Naive B cell (primary cell): ENCODE results near the gene BCL2L1. TPM values are rescaled to one million over a fixed set of nuclear protein-coding genes. Genes with fewer than 3 reads are reported as not detected.
A peak's percentile ranks its signal among the peaks of the same experiment; 100 is the strongest.

Experiments
- ATAC-seq, 2 donors: fragments of 150-1000 bp; cut with Tn5 transposase; 2 replicates each; pipeline ENCODE4 v1.10.0; 2021; ENCODE audit warnings: low read depth in 2 of 2, mild to moderate bottlenecking in 2 of 2, moderate library complexity in 2 of 2
- DNase-seq: peaks from one replicate; pipeline ENCODE4 v3.0.0; 2022
- H3K27ac Mint-ChIP-seq, 6 donors: one replicate each; pipeline ENCODE4 v1.8.0; 2020 to 2022; ENCODE audit warnings: mild to moderate bottlenecking in 6 of 6, mixed read lengths in 6 of 6, moderate library complexity in 5 of 6, inconsistent platforms in 2 of 6
- H3K27me3 Mint-ChIP-seq, 3 donors: one replicate each; pipeline ENCODE4 v1.8.0; 2021 to 2022; ENCODE audit warnings: mixed read lengths in 3 of 3, mild to moderate bottlenecking in 1 of 3
- H3K36me3 Mint-ChIP-seq, 2 donors: one replicate each; pipeline ENCODE4 v1.8.0; 2020 to 2022; ENCODE audit warnings: mixed read lengths in 2 of 2, inconsistent platforms in 1 of 2, mild to moderate bottlenecking in 1 of 2
- H3K4me1 Mint-ChIP-seq, 3 donors: one replicate each; pipeline ENCODE4 v1.8.0; 2020 to 2022; ENCODE audit warnings: mixed read lengths in 3 of 3, inconsistent platforms in 1 of 3, mild to moderate bottlenecking in 1 of 3, moderate library complexity in 1 of 3
- H3K4me3 Mint-ChIP-seq, 8 donors: one replicate each; pipeline ENCODE4 v1.8.0; 2020 to 2022; ENCODE audit warnings: mild to moderate bottlenecking in 8 of 8, mixed read lengths in 8 of 8, moderate library complexity in 8 of 8, inconsistent platforms in 2 of 8
- H3K9me3 Mint-ChIP-seq, 7 donors: one replicate each; pipeline ENCODE4 v1.8.0; 2020 to 2022; ENCODE audit warnings: mixed read lengths in 7 of 7, mild to moderate bottlenecking in 5 of 7, inconsistent platforms in 2 of 7, moderate library complexity in 1 of 7
- polyA plus RNA-seq, 6 donors: library from polyadenylated mRNA; unstranded; fragments of 300-500 nt; fragmentation: Illumina TruSeq; gene quantifications; one replicate each; pipeline ENCODE4 v1.2.3, GENCODE V29; 2021; ENCODE audit warnings: low read depth in 6 of 6

BCL2L1 gene
- polyA plus RNA-seq, 6 donors from 2014 or later, result 6.2 to 13.0 (median 8.9) TPM

GRCh38 chr20:31710423-31711108 lies 12.1 kb downstream of the BCL2L1 start:
- peaks cover 4 to 15% of the 10 kb centered on the region in 2 donors for H3K36me3 Mint-ChIP-seq
- DNase-seq (no peak), ATAC-seq (no peak)
- H3K9me3 Mint-ChIP-seq, result no peaks in the 10 kb centered on the region
- H3K27ac Mint-ChIP-seq, result peak overlapping the region in 1 of 6 donors; percentile 60
- H3K4me3 Mint-ChIP-seq, result no peak overlapping the region
- H3K4me1 Mint-ChIP-seq, result peaks cover 32 to 59% (median 35%) of the 10 kb centered on the region in 3 donors
- no peaks in the 10 kb centered on the region for H3K27me3 Mint-ChIP-seq

GRCh38 chr20:31709939-31710338 lies 12.7 kb downstream of the BCL2L1 start:
- Mint-ChIP-seq H3K27me3 (no peaks in the 10 kb centered on the region), H3K36me3 (peaks cover 4 to 8% of the 10 kb centered on the region in 2 donors), H3K4me1 (peaks cover 28 to 55% (median 35%) of the 10 kb centered on the region in 3 donors), H3K4me3 (no peak overlapping the region), H3K27ac (peak overlapping the region in 1 of 6 donors; percentile 38), H3K9me3 (no peaks in the 10 kb centered on the region)
- ATAC-seq (no peak), DNase-seq (no peak)

DNA sequence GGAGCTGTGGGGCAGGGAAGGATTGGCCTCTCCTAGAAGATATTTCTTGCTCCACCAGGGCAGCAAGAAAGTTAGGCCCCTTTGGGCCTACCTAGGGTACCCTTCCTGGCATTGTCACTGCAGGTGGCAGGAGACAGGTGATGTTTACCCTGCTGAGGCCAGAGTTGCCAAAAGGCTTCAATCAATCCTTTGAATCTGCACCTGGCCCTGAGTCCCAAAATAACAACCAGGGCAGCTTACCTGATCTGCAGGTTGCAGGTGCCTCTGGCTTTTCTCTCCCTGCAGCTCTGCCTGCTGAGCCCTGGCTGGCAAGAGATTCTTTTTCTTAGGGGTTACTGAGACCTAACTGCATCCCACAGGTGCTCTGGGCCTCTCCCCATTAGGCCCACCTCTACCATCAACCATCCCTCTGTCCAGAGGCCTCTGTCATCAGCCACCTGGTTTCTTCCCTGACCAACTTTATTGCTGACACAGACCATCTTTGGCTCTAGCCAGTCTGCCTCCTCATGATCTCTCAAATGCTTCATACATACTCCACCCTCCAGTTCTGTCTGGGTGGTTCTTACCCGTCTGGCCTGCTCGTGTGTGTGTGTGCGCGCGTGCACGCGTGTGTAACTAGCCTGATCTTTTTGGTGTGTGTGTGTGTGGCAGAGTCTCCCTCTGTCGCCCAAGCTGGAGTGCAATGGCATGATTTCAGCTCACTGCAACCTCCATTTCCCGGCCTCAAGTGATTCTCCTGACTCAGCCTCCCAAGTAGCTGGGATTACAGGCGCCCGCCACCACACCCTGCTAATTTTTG lies 13.7 kb downstream of the BCL2L1 start:
- no peaks in the 10 kb centered on the region for H3K9me3 Mint-ChIP-seq
- ATAC-seq (no peak), DNase-seq (no peak)
- H3K27ac Mint-ChIP-seq, result peak overlapping the region in 4 of 6 donors; percentile 4 to 87 (median 64)
- peaks cover 4 to 8% of the 10 kb centered on the region in 2 donors for H3K36me3 Mint-ChIP-seq
- no peaks in the 10 kb centered on the region for H3K27me3 Mint-ChIP-seq
- no peak overlapping the region for H3K4me3 Mint-ChIP-seq
- peaks cover 28 to 50% (median 35%) of the 10 kb centered on the region in 3 donors for H3K4me1 Mint-ChIP-seq

- Mint-ChIP-seq H3K4me1 (peaks cover 26 to 46% (median 35%) of the 10 kb centered on the region in 3 donors), H3K4me3 (no peak overlapping the region), H3K27ac (peak overlapping the region in 1 of 6 donors; percentile 87), H3K36me3 (peaks cover 4 to 6% of the 10 kb centered on the region in 2 donors), H3K9me3 (no peaks in the 10 kb centered on the region), H3K27me3 (no peaks in the 10 kb centered on the region)
- DNase-seq (no peak), ATAC-seq (no peak)
These were observed 14.5 kb downstream of the BCL2L1 start for GRCh38 chr20:31707994-31708735.

DNA sequence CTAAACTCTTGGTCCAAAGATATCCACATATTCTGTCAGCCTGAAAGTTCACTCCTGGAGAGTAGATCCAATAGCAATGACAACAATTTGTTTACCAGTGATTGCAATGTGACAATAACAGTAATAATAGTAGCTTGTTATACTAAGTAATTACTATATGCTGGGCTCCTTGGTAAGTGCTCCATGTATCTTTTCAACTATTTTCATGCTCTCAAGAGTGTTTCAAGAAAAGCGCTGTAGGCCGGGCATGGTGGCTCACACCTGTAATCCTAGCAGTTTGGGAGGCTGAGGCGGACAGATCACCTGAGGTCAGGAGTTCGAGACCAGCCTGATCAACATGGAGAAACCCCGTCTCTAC lies 15.4 kb downstream of the BCL2L1 start:
- DNase-seq, result no peak
- Mint-ChIP-seq H3K9me3 (no peaks in the 10 kb centered on the region), H3K27me3 (no peaks in the 10 kb centered on the region), H3K27ac (no peak overlapping the region), H3K36me3 (peaks cover under 1 to 4% of the 10 kb centered on the region in 2 donors), H3K4me1 (peaks cover 19 to 38% (median 29%) of the 10 kb centered on the region in 3 donors), H3K4me3 (no peak overlapping the region)
- ATAC-seq, result no peak

GRCh38 chr20:31706607-31707257 lies 15.9 kb downstream of the BCL2L1 start:
- no peak for ATAC-seq
- Mint-ChIP-seq H3K4me3 (no peak overlapping the region), H3K27me3 (no peaks in the 10 kb centered on the region), H3K4me1 (peaks cover 24 to 43% (median 31%) of the 10 kb centered on the region in 3 donors), H3K9me3 (no peaks in the 10 kb centered on the region), H3K36me3 (peaks cover 6 to 8% of the 10 kb centered on the region in 2 donors), H3K27ac (peak overlapping the region in 1 of 6 donors; percentile 82)
- no peak for DNase-seq

DNA sequence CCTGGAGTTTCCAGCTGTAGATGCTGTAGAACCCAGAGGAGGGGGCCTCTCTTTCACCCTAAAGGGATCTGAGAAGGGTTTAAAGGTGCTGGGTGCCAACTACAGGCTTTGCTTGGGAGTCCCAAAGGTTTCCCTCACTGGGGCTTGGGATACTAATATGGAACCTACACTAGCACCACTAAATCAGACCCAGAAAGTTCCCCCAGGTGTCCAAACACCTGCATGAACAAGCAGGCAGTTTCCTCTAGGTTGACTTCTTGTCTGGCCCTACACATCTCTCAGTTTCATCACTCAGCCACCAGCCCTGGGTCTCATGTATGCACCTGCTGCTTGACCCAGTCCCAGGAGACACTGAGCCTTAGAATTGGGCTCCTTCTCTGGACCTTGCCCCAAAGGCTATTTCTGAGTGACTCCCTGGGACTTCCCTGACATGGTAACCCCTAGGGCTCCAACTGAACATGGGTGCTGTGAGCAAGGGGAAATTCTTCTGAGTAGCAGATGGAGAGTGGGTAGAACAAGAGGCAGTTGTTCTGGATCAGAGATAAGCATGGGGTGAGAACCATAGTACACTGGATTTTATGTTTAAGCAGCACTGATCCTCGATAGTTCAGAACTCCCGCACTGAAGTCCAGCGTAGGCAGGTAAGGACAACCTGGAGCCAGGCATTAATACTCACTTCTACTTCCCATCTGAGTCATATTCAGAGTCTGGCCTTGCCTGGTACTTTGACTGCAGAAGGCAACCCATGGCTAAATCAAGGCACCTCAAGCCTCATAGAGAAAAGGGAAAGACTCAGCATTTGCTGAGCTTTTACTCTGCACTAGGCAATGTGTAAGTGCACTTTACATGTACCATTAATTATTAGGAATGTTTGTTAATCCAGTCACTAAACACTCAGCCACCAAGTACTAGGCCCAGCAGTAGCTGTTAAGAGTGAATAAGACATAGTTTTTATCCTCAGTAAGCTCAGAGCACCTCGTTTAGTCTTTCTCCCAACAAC lies 16.8 kb downstream of the BCL2L1 start:
- Mint-ChIP-seq H3K9me3 (no peaks in the 10 kb centered on the region), H3K4me3 (no peak overlapping the region), H3K4me1 (peaks cover 22 to 43% (median 29%) of the 10 kb centered on the region in 3 donors)

DNA sequence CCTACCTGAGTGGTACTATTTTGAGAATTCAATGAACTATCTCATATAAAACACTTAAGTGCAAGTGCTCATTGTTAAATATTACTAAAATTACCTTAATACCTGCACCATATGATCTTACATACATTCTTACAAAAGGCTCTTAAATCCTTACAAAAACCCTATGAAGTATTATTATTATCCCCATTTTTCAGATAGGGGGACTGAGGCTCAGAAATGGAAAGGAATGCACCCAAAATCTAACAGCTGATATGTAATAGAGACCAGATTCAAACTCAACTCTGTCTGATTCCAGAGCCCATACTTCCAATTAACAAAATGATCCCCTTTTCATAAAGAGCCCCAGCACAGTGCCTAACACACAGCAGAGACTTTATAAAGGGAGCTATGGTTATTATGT lies 17.5 kb downstream of the BCL2L1 start:
- DNase-seq, result no peak
- peaks cover 25 to 47% (median 29%) of the 10 kb centered on the region in 3 donors for H3K4me1 Mint-ChIP-seq
- no peak for ATAC-seq
- peaks cover 8% of the 10 kb centered on the region in 2 donors for H3K36me3 Mint-ChIP-seq
- no peaks in the 10 kb centered on the region for H3K27me3 Mint-ChIP-seq
- no peak overlapping the region for H3K27ac Mint-ChIP-seq
- no peak overlapping the region for H3K4me3 Mint-ChIP-seq
- peaks cover 0 to 1% (median 0%) of the 10 kb centered on the region in 7 donors for H3K9me3 Mint-ChIP-seq

More for the DNA sequence above, 16.8 kb downstream of the BCL2L1 start:
- Mint-ChIP-seq H3K27ac (peak overlapping the region in 4 of 6 donors; percentile 1 to 72 (median 62)), H3K27me3 (no peaks in the 10 kb centered on the region), H3K36me3 (peaks cover 8% of the 10 kb centered on the region in 2 donors)
- no peak for ATAC-seq
- DNase-seq, result no peak

DNA sequence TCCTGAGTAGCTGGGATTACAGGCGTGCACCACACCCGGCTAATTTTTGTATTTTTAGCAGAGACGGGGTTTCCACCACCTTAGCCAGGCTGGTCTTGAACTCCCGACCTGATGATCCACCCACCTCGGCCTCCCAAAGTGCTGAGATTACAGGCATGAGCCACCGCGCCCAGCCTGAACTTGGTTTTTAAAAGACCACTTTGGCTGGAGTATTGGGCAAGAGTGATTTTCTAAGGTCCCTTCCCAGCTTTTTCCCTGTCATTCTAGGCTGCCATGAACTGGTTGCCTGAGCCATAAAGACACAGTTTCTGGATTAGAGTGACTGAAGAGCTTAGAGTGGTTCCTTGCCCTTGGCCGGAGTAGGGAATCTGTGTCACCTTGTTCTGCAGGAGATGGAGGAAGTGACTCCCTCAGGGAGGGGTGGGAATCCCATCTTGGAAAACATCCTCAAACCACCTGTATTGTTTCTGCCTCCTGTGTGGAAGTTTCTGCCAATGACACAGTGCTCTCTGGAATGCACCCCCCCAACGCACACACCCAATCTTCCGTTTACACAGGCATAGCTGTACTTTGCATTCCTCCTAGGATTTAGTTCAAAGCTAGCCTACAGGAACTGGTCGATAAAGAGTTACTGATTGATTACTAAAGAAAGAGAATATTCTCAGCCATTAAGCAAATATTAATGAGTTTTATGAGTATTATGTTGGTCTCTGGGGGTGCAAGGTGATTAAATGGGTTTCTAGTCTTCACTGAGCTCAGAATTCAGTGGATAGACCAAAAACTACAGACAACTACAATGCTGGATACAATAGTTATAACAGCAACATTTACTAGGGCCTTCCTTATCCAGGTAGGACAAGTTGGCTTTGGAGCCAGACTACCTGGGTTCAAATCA lies 18.2 kb downstream of the BCL2L1 start:
- no peak overlapping the region for H3K27ac Mint-ChIP-seq
- peaks cover 32 to 50% (median 32%) of the 10 kb centered on the region in 3 donors for H3K4me1 Mint-ChIP-seq
- ATAC-seq (no peak), DNase-seq (no peak)
- peaks cover 0 to 1% (median 0%) of the 10 kb centered on the region in 7 donors for H3K9me3 Mint-ChIP-seq
- H3K36me3 Mint-ChIP-seq, result peaks cover 8% of the 10 kb centered on the region in 2 donors
- H3K4me3 Mint-ChIP-seq, result no peak overlapping the region
- H3K27me3 Mint-ChIP-seq, result no peaks in the 10 kb centered on the region

GRCh38 chr20:31701591-31701990 lies 21.1 kb downstream of the BCL2L1 start:
- H3K4me1 Mint-ChIP-seq, result peaks cover 30 to 42% (median 32%) of the 10 kb centered on the region in 3 donors
- H3K36me3 Mint-ChIP-seq, result peaks cover 4 to 8% of the 10 kb centered on the region in 2 donors
- ATAC-seq, result no peak
- peak overlapping the region in 2 of 6 donors; percentile 59 to 94 for H3K27ac Mint-ChIP-seq
- peaks cover 0 to 1% (median 0%) of the 10 kb centered on the region in 7 donors for H3K9me3 Mint-ChIP-seq
- no peaks in the 10 kb centered on the region for H3K27me3 Mint-ChIP-seq
- no peak for DNase-seq
- H3K4me3 Mint-ChIP-seq, result no peak overlapping the region

- peaks cover 4 to 8% of the 10 kb centered on the region in 2 donors for H3K36me3 Mint-ChIP-seq
- peaks cover 0 to 1% (median 0%) of the 10 kb centered on the region in 7 donors for H3K9me3 Mint-ChIP-seq
- DNase-seq, result no peak
- peak overlapping the region in 1 of 6 donors; percentile 63 for H3K27ac Mint-ChIP-seq
- peaks cover 25 to 35% (median 26%) of the 10 kb centered on the region in 3 donors for H3K4me1 Mint-ChIP-seq
- no peak for ATAC-seq
- no peak overlapping the region for H3K4me3 Mint-ChIP-seq
- H3K27me3 Mint-ChIP-seq, result no peaks in the 10 kb centered on the region
These were observed 21.9 kb downstream of the BCL2L1 start for GRCh38 chr20:31700747-31701146.
